ENCODE measurements around the gene NPFFR1.

Gene NPFFR1

GRCh38 chr10:70315276-70315675 lies 31.5 kb upstream of the NPFFR1 start:
- DNase-seq (ENCODE audit: low read depth in 2 of 2) = no peak

GRCh38 chr10:70312972-70313371 lies 29.2 kb upstream of the NPFFR1 start:
- DNase-seq (ENCODE audit: low read depth in 2 of 2) = no peak

GRCh38 chr10:70312249-70312648 lies 28.4 kb upstream of the NPFFR1 start:
- DNase-seq (ENCODE audit: low read depth in 2 of 2) = no peak

GRCh38 chr10:70311698-70312097 lies 27.9 kb upstream of the NPFFR1 start:
- no peak for DNase-seq (ENCODE audit: low read depth in 2 of 2)

- no peak for DNase-seq (ENCODE audit: low read depth in 2 of 2)
Observed at GRCh38 chr10:70309661-70310060, 25.9 kb upstream of the NPFFR1 start.

- DNase-seq (ENCODE audit: low read depth in 2 of 2) = no peak
Observed at GRCh38 chr10:70308121-70309060, 24.6 kb upstream of the NPFFR1 start.

GRCh38 chr10:70306886-70307520 lies 23.2 kb upstream of the NPFFR1 start:
- no peak for DNase-seq (ENCODE audit: low read depth in 2 of 2)

- DNase-seq (ENCODE audit: low read depth in 2 of 2) = no peak
Observed at GRCh38 chr10:70306181-70306705, 22.4 kb upstream of the NPFFR1 start.

GRCh38 chr10:70303730-70304129 lies 19.9 kb upstream of the NPFFR1 start:
- DNase-seq (ENCODE audit: low read depth in 2 of 2) = no peak

- DNase-seq (ENCODE audit: low read depth in 2 of 2) = no peak
Observed at GRCh38 chr10:70302292-70302691, 18.5 kb upstream of the NPFFR1 start.

GRCh38 chr10:70300908-70301597 lies 17.2 kb upstream of the NPFFR1 start:
- DNase-seq (ENCODE audit: low read depth in 2 of 2) = no peak

- DNase-seq (ENCODE audit: low read depth in 2 of 2) = no peak
Observed at GRCh38 chr10:70300461-70300860, 16.7 kb upstream of the NPFFR1 start.

- no peak for DNase-seq (ENCODE audit: low read depth in 2 of 2)
Observed at GRCh38 chr10:70299876-70300275, 16.1 kb upstream of the NPFFR1 start.

- DNase-seq (ENCODE audit: low read depth in 2 of 2) = no peak
Observed at GRCh38 chr10:70298393-70298792, 14.6 kb upstream of the NPFFR1 start.

- no peak for DNase-seq (ENCODE audit: low read depth in 2 of 2)
Observed at GRCh38 chr10:70297224-70297623, 13.4 kb upstream of the NPFFR1 start.

- DNase-seq (ENCODE audit: low read depth in 2 of 2) = no peak
Observed at GRCh38 chr10:70296406-70296899, 12.6 kb upstream of the NPFFR1 start.

- DNase-seq (ENCODE audit: low read depth in 2 of 2) = no peak
Observed at GRCh38 chr10:70295926-70296325, 12.1 kb upstream of the NPFFR1 start.

GRCh38 chr10:70295321-70295720 lies 11.5 kb upstream of the NPFFR1 start:
- no peak for DNase-seq (ENCODE audit: low read depth in 2 of 2)

- DNase-seq (ENCODE audit: low read depth in 2 of 2) = no peak
Observed at GRCh38 chr10:70293169-70293843, 9.5 kb upstream of the NPFFR1 start.

GRCh38 chr10:70292004-70292403 lies 8.2 kb upstream of the NPFFR1 start:
- DNase-seq (ENCODE audit: low read depth in 2 of 2) = no peak

- DNase-seq (ENCODE audit: low read depth in 2 of 2) = no peak
Observed at GRCh38 chr10:70289739-70290138, 5.9 kb upstream of the NPFFR1 start.

- DNase-seq (ENCODE audit: low read depth in 2 of 2) = no peak
Observed at GRCh38 chr10:70286616-70287015, 2.8 kb upstream of the NPFFR1 start.
